ENCODE data around the gene KIF3A.

- TF ChIP-seq EZH2 (IDR thresholded peaks at IDR 0.05; ENCODE audit: low read depth) (no peak), CTCF (conservative IDR thresholded peaks at IDR 0.05) (no peak)
These were observed 73.3 kb downstream of the KIF3A start for GRCh38 chr5:132663771-132664695.

All from PC-9 (cell line).